GM12891 (cell line): Measurements from ENCODE around the gene MUC2.

Experiments
- PAX5 ChIP-seq: IDR thresholded peaks from 2 replicates; pipeline ENCODE4 v1.6.1; 2011; ENCODE audit warnings: low read length, moderate library complexity, mild to moderate bottlenecking; ENCODE audit not compliant: insufficient read depth, severe bottlenecking
- POLR2A ChIP-seq: IDR thresholded peaks from 2 replicates; pipeline ENCODE4 v1.6.1; 2011; ENCODE audit warnings: low read depth, low read length, control low read depth
- POLR2AphosphoS5 ChIP-seq: IDR thresholded peaks from 2 replicates; pipeline ENCODE4 v1.6.1; 2011; ENCODE audit warnings: low read depth, low read length, control low read depth
- POU2F2 ChIP-seq: IDR thresholded peaks from 2 replicates; pipeline ENCODE4 v1.6.1; 2011; ENCODE audit warnings: low read depth, mild to moderate bottlenecking, control low read depth, low read length, moderate library complexity
- SPI1 ChIP-seq: IDR thresholded peaks from 2 replicates; pipeline ENCODE4 v1.6.1; 2011; ENCODE audit warnings: low read depth, low read length, control low read depth
- TAF1 ChIP-seq: IDR thresholded peaks from 2 replicates; pipeline ENCODE4 v1.6.1; 2011; ENCODE audit warnings: low read depth, low read length, control low read depth

GRCh38 chr11:1064167-1064566 is 10.5 kb upstream of the MUC2 start:
- TF ChIP-seq TAF1 = no peak
- TF ChIP-seq POLR2A = no peak
- no peak for TF ChIP-seq POLR2AphosphoS5
- TF ChIP-seq POU2F2 = no peak
- TF ChIP-seq SPI1 = no peak
- TF ChIP-seq PAX5 = no peak
